ENCODE results near the gene ATP11A.

ATP11A gene
- 47.1 to 79.5 (median 50.3) reads per million in 3 experiments for total RNA-seq

GRCh38 chr13:112689303-112690245 lies at the start of gene ATP11A:
TSS of gene ATP11A (plus strand) at chr13:112690038. CDS start at chr13:112690417, 379 bp downstream.
- DNase-seq: peak; percentile 81

- DNase-seq: no peak
These were observed 48.3 kb upstream of the ATP11A start for GRCh38 chr13:112641456-112642089.

DNA sequence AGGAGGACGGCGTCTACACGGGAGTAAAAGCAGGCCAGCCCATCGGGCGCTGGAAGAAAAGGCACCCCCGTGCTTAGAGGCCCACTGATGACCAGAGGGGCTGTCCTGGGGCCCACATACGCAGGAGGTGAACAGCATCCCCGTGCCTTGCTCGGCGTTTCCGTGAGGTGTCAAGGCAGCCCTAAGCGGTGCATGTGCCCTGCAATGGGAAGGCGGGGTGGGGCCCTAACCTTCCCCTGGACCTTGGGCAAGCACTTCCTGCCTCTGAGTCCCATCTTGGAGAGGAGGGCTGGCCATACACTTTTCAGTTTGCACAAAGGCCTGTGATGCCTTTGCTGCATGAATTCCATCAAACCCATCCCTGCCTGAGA lies 47.8 kb upstream of the ATP11A start:
- no peak for DNase-seq

- DNase-seq: no peak
These were observed 45.9 kb upstream of the ATP11A start for GRCh38 chr13:112643759-112644459.

DNA sequence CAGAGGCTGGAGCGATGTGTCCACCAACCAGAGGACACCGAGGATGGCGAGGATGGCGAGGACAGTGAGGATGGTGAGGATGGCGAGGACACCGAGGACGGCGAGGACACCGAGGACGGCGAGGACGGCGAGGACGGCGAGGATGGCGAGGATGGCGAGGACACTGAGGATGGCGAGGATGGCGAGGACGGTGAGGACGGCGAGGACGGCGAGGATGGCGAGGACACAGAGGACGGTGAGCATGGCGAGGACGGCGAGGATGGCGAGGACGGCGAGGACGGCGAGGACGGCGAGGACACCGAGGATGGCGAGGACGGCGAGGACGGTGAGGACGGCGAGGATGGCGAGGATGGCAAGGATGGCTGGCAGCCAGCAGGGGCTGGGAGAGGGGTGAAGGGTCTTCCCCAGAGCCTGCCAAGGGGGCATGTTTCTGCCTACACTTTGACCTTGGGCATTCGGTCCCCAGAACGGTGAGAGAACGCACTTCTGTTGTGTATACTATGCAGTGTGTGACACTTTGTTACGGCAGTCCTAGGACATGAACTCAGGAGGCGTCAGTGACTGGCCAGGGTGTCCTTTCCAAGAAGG lies 44.4 kb upstream of the ATP11A start:
- DNase-seq: no peak

- DNase-seq: no peak
These were observed 42.6 kb upstream of the ATP11A start for GRCh38 chr13:112647256-112647655.

DNA sequence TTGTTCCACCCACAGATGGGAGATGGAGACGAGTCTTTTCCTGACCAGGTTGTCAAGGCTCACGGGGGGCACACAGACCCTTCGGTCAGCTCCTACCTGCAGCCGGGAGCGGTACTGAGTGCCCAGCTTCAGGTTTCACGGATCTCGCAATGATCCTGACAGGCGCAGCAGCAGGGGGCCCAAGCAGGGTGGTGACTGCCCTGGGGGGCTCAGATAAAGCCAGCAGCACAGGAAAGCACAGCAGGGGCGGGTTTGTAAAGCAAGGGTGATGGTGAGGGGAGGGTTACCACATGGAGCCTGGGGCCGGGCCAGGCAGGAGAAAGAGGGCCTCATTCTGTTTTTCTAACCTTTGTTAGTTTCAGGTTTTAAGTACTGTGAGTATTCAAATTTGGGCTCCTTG lies 41.7 kb upstream of the ATP11A start:
- no peak for DNase-seq

- DNase-seq: no peak
These were observed 40.7 kb upstream of the ATP11A start for GRCh38 chr13:112648966-112649690.

GRCh38 chr13:112651311-112651710 lies 38.5 kb upstream of the ATP11A start:
- DNase-seq: no peak

DNA sequence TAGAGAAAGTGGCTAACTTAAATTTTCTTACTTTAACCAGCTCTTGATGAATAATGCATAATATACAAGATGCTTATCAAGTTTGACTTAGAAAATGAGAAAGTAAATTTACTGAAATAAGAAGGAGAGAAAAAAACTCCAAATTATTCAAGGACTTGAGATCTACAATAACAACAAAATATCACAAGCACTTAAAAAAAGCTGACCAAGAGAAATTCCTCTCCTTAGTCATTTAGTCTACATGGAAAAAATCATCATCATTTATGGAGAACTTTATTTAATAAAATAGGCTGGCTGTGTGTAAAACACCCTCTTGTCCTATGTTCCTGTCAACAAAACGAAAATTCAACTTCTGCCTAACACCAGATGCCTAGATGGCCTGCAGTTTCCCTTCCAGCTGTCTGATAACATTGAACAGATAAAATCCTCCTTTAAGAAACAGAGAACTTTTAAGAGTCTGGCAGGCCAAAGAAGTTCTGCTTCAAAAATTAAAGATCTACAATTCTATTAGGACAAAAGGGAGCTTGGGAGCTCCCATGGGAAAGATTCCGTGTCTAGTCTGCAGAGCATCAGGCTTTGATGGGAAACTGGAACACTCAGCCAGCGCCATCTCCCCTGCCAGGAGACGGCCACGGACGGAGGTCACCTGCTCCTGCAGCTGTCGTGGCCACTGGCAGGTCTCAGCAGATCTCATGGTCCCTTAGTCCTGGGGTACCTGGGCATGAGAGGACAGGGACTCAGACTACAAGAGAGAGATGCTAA lies 37.9 kb upstream of the ATP11A start:
- DNase-seq: no peak

DNA sequence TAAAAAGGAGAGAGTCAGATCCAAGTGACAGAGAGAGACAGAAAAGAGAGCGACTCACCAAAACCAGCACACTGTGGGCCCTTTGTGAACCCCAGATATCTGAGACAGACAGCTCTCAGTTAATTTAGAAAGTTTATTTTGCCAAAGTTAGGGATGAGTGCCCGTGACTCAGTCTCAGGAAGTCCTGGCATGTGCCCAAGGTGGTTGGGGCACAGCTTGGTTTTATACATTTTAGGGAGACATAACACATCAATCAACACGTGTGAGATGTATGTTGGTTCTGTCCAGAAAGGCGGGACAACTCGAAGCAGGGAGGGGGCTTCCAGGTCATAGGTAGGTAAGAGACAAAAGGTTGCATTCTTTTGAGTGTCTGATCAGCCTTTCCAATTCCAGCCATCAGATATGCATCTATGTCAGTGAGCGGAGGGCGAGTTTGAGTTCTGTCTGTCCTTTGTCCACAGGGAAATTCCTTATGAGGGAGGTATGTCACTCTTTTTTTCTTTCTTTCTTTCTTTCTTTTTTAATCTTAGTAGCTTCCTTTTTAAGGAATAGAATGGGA lies 37.2 kb upstream of the ATP11A start:
- no peak for DNase-seq

DNA sequence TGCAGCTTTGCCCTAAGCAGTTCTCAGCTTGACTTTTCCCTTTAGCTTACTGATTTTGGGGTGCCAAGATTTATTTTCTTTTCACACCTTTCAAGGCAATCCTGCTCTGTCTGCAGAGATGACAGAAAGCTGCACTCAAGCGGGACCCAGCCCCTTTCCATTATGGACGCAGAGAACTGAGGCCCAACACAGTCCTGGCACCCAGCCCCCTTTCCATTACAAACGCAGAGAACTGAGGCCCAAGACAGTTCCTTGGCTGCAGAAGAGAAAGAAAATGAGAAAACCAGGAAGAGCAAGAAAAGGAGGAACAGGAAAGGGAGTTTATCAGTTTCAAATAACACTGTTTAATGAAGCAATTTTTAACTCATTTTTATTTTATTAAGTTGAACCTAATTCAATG lies 36.8 kb upstream of the ATP11A start:
- no peak for DNase-seq

DNA sequence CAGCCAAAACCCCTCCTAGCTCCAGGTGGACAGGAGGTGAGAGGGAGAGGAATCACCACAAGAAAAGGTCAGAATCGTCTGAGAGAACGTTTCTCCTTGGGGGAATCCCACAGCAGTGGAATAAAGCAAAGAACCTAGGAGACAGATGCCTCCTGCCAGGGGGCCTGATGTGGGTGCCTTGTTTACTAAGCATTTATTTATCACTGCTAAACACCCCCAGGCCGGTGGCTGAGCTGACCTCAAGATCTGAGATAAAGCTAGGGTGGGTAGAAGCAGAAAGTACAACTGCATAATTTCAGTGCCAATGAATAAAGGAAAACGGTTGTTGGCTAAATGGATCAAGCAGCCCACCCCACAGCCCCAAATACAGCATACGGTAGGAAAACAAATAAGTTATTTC lies 33.9 kb upstream of the ATP11A start:
- DNase-seq: no peak

DNA sequence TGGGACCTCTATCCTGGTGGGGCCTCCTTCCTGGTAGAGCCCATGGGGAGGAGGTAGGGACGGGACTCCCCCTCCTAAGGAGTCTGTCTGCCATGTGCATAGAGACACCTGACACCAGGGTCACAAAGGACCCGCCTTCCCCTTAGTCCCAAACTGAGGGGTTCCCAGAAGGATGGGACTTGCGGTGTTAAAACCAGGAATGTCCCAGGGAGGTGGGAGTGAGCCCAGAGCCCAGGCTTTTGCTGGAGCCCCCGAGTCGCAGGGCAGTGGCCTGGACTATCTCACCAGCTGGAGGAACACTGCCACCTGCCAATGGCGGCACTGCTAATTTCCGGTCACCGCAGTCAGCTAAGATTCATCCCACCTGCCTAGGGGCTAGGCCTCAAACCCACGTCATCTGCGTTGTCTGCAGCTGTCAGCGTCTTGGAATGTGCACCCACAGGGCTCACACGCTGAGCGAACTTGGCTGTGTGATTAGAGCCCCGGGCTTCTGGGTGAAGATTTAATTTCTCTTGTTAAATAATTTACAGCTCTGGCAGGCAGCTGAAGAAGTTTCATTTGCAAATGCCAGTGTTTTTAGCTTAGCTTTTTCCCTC lies 31.9 kb upstream of the ATP11A start:
- DNase-seq: no peak

- DNase-seq: no peak
These were observed 31.0 kb upstream of the ATP11A start for GRCh38 chr13:112658808-112659207.

GRCh38 chr13:112661291-112661690 lies 28.5 kb upstream of the ATP11A start:
- DNase-seq: no peak

GRCh38 chr13:112664501-112665203 lies 25.2 kb upstream of the ATP11A start:
- no peak for DNase-seq

DNA sequence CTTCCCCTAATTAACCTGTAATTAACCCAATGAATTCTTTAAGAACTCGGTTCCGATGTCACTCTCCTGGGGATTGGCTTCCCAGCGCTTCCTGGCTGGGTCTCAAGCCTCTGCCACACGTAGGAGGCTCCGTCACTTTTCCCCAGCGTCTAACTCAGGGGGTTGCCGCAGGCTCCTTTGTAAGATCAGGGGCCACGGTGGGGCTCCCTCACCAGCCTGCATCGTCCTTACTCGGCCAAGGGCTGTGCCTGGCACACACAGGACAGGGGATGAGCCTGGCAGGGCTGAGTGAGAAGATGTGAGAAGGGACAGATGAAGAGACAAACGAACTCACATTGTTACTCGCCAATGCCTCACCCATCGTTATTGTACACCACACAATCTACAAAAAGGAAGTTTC lies 20.9 kb upstream of the ATP11A start:
- DNase-seq: no peak

DNA sequence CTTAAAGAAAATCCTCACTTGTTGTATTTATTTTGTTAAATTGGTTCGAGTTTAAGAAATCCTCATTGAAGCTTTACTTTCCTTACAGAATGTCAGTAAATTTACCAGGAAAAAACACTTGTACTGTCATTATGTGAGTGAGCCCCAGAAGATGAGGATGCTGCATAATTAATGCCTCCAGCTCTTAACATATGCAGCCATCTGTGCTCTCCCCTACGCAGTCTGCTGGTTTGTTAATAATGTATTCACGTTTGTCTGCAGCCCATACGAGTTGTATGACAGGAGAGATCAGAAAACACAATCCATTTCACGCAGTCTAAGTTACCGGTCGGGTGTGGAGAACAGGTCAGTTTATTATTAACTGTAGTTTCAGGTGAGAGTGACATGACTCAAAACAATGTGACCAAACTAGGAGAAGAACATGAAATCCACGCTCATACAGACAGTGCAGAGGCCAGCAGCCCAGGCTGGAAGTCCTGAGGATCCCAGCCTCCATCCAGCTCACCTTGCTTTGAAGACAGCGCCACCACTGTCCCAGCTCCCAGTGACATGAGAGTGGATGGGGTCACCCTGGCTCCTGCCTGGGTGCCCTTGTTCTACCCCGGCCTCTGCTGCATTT lies 19.8 kb upstream of the ATP11A start:
- DNase-seq: no peak

DNA sequence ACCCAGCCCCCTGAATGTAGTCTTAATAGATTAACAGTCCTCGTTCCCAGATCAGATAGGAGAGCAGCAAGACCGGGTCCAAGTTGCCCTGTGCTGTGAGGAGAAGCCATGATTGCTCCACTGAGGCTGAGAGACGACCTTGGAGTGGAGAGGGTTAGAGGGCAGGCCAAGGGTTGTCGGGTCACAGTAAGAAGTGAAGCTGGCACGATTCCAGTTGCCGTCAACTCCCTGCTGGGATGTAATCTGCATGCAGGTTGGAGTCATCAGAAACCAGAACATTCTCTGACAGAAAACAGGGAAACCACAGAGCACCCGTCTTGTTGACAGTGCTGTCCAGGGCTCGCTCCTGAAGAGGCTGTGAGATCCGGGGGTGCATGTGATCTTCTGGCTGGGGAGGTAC lies 19.0 kb upstream of the ATP11A start:
- no peak for DNase-seq

Measured in central memory CD4-positive, alpha-beta T cell (primary cell).